OCI-LY7 (cell line): Measurements from ENCODE around the gene DHRS9. TPM values are rescaled to one million over a fixed set of nuclear protein-coding genes. Genes with fewer than 3 reads are reported as not detected.

Source experiments
- BruUV-seq: library from RNA; stranded (reverse); fragments of 400-500 nt; replicated peaks from 2 replicates; lab custom pipeline; 2021; lab: Mats Ljungman, UMichigan
- CTCF ChIA-PET: fragments of 300-600 bp; sonication (Branson Sonifier 250); formaldehyde crosslinking; loops from one replicate; lab custom pipeline; 2022; ENCODE audit warnings: antibody characterized with exemption; ENCODE audit not compliant: unreplicated experiment; lab: Charles Lee
- POLR2A ChIA-PET: fragments of 300-600 bp; sonication (Branson Sonifier 250); formaldehyde crosslinking; loops from one replicate; lab custom pipeline; 2022; ENCODE audit warnings: antibody characterized with exemption; lab: Charles Lee
- DNase-seq: peaks from one replicate; pipeline ENCODE4 v3.0.0-alpha.2; 2015; ENCODE audit warnings: low spot score
- H2AFZ ChIP-seq: fragments of 200-600 bp; sonication (generic), shearing (Covaris generic); 2 replicates; pipeline ENCODE4 v1.6.1; 2014; ENCODE audit warnings: mild to moderate bottlenecking, antibody characterized with exemption, low read length, moderate library complexity
- H3K27ac ChIP-seq: fragments of 200-600 bp; sonication (generic); 2 replicates; pipeline ENCODE4 v1.5.1; 2014; ENCODE audit warnings: mixed run types, low read depth, mild to moderate bottlenecking, moderate library complexity, low read length, inconsistent platforms; ENCODE audit not compliant: poor library complexity, severe bottlenecking
- H3K36me3 ChIP-seq: fragments of 200-600 bp; sonication (generic); 2 replicates; pipeline ENCODE4 v1.6.1; 2014; ENCODE audit warnings: mild to moderate bottlenecking, antibody characterized with exemption, low read length, moderate library complexity, mixed read lengths; ENCODE audit not compliant: insufficient read depth
- H3K4me1 ChIP-seq: fragments of 200-600 bp; sonication (generic); 2 replicates; pipeline ENCODE4 v1.5.1; 2014; ENCODE audit warnings: mild to moderate bottlenecking, low read length; ENCODE audit not compliant: insufficient read depth, poor library complexity, severe bottlenecking
- H3K4me2 ChIP-seq: fragments of 200-600 bp; sonication (generic); 2 replicates; pipeline ENCODE4 v1.6.1; 2014; ENCODE audit warnings: mild to moderate bottlenecking, low read length
- H3K4me3 ChIP-seq: fragments of 200-600 bp; sonication (generic); 2 replicates; pipeline ENCODE4 v1.5.1; 2014; ENCODE audit warnings: mild to moderate bottlenecking, low read depth, low read length; ENCODE audit not compliant: poor library complexity, severe bottlenecking
- H3K79me2 ChIP-seq: fragments of 200-600 bp; sonication (generic); 2 replicates; pipeline ENCODE4 v1.6.1; 2016; ENCODE audit warnings: low read depth, mild to moderate bottlenecking, low read length, moderate library complexity, mixed read lengths; ENCODE audit not compliant: insufficient read depth
- H3K9me2 ChIP-seq: fragments of 200-600 bp; sonication (generic); 2 replicates; pipeline ENCODE4 v1.6.1; 2016; ENCODE audit warnings: mild to moderate bottlenecking, low read length, mixed read lengths; ENCODE audit not compliant: insufficient read depth
- H3K9me3 ChIP-seq: fragments of 200-600 bp; sonication (generic); 2 replicates; pipeline ENCODE4 v1.6.1; 2014; ENCODE audit warnings: mild to moderate bottlenecking, mixed run types, low read length, mixed read lengths
- H4K20me1 ChIP-seq: fragments of 200-600 bp; sonication (generic); 2 replicates; pipeline ENCODE4 v1.6.1; 2014; ENCODE audit warnings: mild to moderate bottlenecking, antibody characterized with exemption, low read length, moderate library complexity, mixed read lengths; ENCODE audit not compliant: insufficient read depth
- CTCF ChIP-seq: fragments of 200-600 bp; sonication (generic); conservative IDR thresholded peaks from 2 replicates; pipeline ENCODE4 v1.5.1; 2014; ENCODE audit warnings: mild to moderate bottlenecking, antibody characterized with exemption, low read length, moderate library complexity, mixed read lengths
- EZH2phosphoT487 ChIP-seq: fragments of 200-600 bp; sonication (generic); IDR thresholded peaks from 2 replicates; pipeline ENCODE4 v1.6.1; 2018; ENCODE audit warnings: low read depth, borderline replicate concordance, mild to moderate bottlenecking, mixed run types, antibody characterized with exemption, low read length, moderate library complexity, mixed read lengths
- intact Hi-C: fragments of 100-400 bp; cut with micrococcal nuclease; formaldehyde crosslinking; loops from one replicate; pipeline ENCODE4 v1.10.0; 2022; ENCODE audit not compliant: unreplicated experiment
- total RNA-seq, 2 experiments: library from RNA; depleted of rRNA in 1 of 2; stranded (reverse); fragments of >200 nt in 1 of 2; shearing (Covaris generic) in 1 of 2; gene quantifications; 2 replicates each; pipeline ENCODE4 v1.2.3, GENCODE V29; 2014 to 2022

Gene DHRS9
- total RNA-seq, 2 experiments from 2014 or later, result 0.59 TPM; not detected in 1

- H3K36me3 ChIP-seq, result no peaks in the 10 kb centered on the region
- no peak overlapping the region for H2AFZ ChIP-seq
- no peak overlapping the region for H3K27ac ChIP-seq
- H3K9me2 ChIP-seq, result no peaks in the 10 kb centered on the region
- ChIA-PET CTCF (no interaction called here), POLR2A (no interaction called here)
- no peaks in the 10 kb centered on the region for H3K9me3 ChIP-seq
- BruUV-seq, result no TSS peak
- H3K79me2 ChIP-seq, result no peaks in the 10 kb centered on the region
- H3K4me3 ChIP-seq, result no peak overlapping the region
- H3K4me2 ChIP-seq, result no peak overlapping the region
- intact Hi-C loops, result no loop called here
- TF ChIP-seq EZH2phosphoT487, result no peak
- TF ChIP-seq CTCF, result no peak
- H3K4me1 ChIP-seq, result no peaks in the 10 kb centered on the region
- no peak for DNase-seq
- H4K20me1 ChIP-seq, result no peaks in the 10 kb centered on the region
These were observed 4.0 kb downstream of the DHRS9 start for GRCh38 chr2:169073211-169073962.

GRCh38 chr2:169073963-169074751 lies 4.8 kb downstream of the DHRS9 start:
- no peak overlapping the region for H2AFZ ChIP-seq
- H3K9me2 ChIP-seq, result no peaks in the 10 kb centered on the region
- no peaks in the 10 kb centered on the region for H3K9me3 ChIP-seq
- H4K20me1 ChIP-seq, result no peaks in the 10 kb centered on the region
- TF ChIP-seq CTCF, result no peak
- TF ChIP-seq EZH2phosphoT487, result no peak
- no peak overlapping the region for H3K4me3 ChIP-seq
- POLR2A ChIA-PET, result interaction anchor here (1.2 kb wide), 1 partner anchor 60 kb away, joined by 5 read pairs; no protein-coding TSS in a partner anchor
- no peak overlapping the region for H3K4me2 ChIP-seq
- no TSS peak for BruUV-seq
- H3K36me3 ChIP-seq, result no peaks in the 10 kb centered on the region
- DNase-seq, result no peak
- no peak overlapping the region for H3K27ac ChIP-seq
- no peaks in the 10 kb centered on the region for H3K79me2 ChIP-seq
- CTCF ChIA-PET, result no interaction called here
- no peaks in the 10 kb centered on the region for H3K4me1 ChIP-seq
- intact Hi-C loops, result no loop called here
